ENCODE measurements around the gene GOLM1. TPM values are rescaled to one million over a fixed set of nuclear protein-coding genes. Genes with fewer than 3 reads are reported as not detected.

GOLM1 gene
- total and polyA plus RNA-seq, 10 of the 15 experiments (the other 5 are each of a cell fraction or from before 2014, with no cell fraction given) = 0.41 to 25.9 (median 18.7) TPM

GRCh38 chr9:86135371-86135770, 36.0 kb upstream of the GOLM1 start:
- no peaks in the 10 kb centered on the region for H3K79me2 ChIP-seq (ENCODE audit: control insufficient read depth, insufficient read depth, low read length)
- H3K4me1 ChIP-seq (ENCODE audit: control insufficient read depth, insufficient read depth, low read length) = no peaks in the 10 kb centered on the region
- H3K4me2 ChIP-seq (ENCODE audit: control insufficient read depth, insufficient read depth) = no peak overlapping the region
- no peaks in the 10 kb centered on the region; the same call in 2 of the 3 replicates for H3K9me3 ChIP-seq (replicated peaks; ENCODE audit: control insufficient read depth, insufficient read depth, low read length)
- no peaks in the 10 kb centered on the region for H4K20me1 ChIP-seq (ENCODE audit: control insufficient read depth, insufficient read depth)
- in situ Hi-C loops (cut with MboI) = no loop called here
- intact Hi-C loops (cut with micrococcal nuclease; ENCODE audit: unreplicated experiment) = no loop called here
- BruUV-seq (replicated peaks) = no TSS peak
- ChIA-PET RAD21 (ENCODE audit: unreplicated experiment) (no interaction called here), POLR2A (interaction anchor here (0.6 kb wide), 1 partner anchor 1689 kb away, joined by 4 read pairs; no protein-coding TSS in a partner anchor), CTCF (no interaction called here), SMC1A (ENCODE audit: uncharacterized antibody, unreplicated experiment) (no interaction called here)
- H3K36me3 ChIP-seq (ENCODE audit: control insufficient read depth in 2 of 2, insufficient read depth in 2 of 2, low read length in 1 of 2) = no peaks in the 10 kb centered on the region
- TF ChIP-seq ESRRA (IDR thresholded peaks at IDR 0.05; ENCODE audit: low read length) (no peak), RAD21 (IDR thresholded peaks at IDR 0.05; ENCODE audit: insufficient read depth, low read depth, low read length) (no peak), NFYA (IDR thresholded peaks at IDR 0.05; ENCODE audit: borderline replicate concordance, low read depth, low read length) (no peak), RELB (IDR thresholded peaks at IDR 0.05; ENCODE audit: low read depth) (no peak), SREBF1 (IDR thresholded peaks at IDR 0.05; ENCODE audit: low read length) (no peak), FOS (IDR thresholded peaks at IDR 0.05; ENCODE audit: borderline replicate concordance, extremely low read depth, insufficient read length) (no peak), TCF3 (IDR thresholded peaks at IDR 0.05; ENCODE audit: borderline replicate concordance, insufficient read depth, low read depth, low read length) (no peak), CUX1 (IDR thresholded peaks at IDR 0.05; ENCODE audit: insufficient replicate concordance, low read depth, low read length) (no peak), FOXM1 (IDR thresholded peaks at IDR 0.05; ENCODE audit: low read depth, low read length) (no peak), GABPA (IDR thresholded peaks at IDR 0.05; ENCODE audit: low read depth) (no peak), SIX5 (IDR thresholded peaks at IDR 0.05; ENCODE audit: low read depth, low read length, severe bottlenecking) (no peak)
- TF ChIP-seq, protein P1, sequence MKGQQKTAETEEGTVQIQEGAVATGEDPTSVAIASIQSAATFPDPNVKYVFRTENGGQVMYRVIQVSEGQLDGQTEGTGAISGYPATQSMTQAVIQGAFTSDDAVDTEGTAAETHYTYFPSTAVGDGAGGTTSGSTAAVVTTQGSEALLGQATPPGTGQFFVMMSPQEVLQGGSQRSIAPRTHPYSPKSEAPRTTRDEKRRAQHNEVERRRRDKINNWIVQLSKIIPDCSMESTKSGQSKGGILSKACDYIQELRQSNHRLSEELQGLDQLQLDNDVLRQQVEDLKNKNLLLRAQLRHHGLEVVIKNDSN (IDR thresholded peaks at IDR 0.05; ENCODE audit: borderline replicate concordance, extremely low read length, insufficient read depth, low read depth, low read length) = no peak
- FAIRE-seq (peak; percentile 44), DNase-seq (ENCODE audit: low read depth, low spot score) (no peak), ATAC-seq (no peak)
- 72% methylated on average over 5 of the region's 5 CpGs for WGBS (ENCODE audit: insufficient coverage, insufficient replicate concordance, low lambda C conversion rate, missing lambda C conversion rate)
- no peak overlapping the region for H3K4me3 ChIP-seq
- no peak overlapping the region for H3K9ac ChIP-seq (ENCODE audit: control insufficient read depth, insufficient read depth, low read length)
- no peaks in the 10 kb centered on the region for H3K27me3 ChIP-seq (replicated peaks in 1 of 2; ENCODE audit: control insufficient read depth in 2 of 2, insufficient read depth in 2 of 2, low read length in 1 of 2)
- no peak overlapping the region for H2AFZ ChIP-seq (ENCODE audit: control insufficient read depth, low read depth, low read length)
- no peak overlapping the region for H3K27ac ChIP-seq (ENCODE audit: control insufficient read depth, insufficient read depth)
